ENCODE measurements around the gene STEAP1. TPM values are rescaled to one million over a fixed set of nuclear protein-coding genes. Genes with fewer than 3 reads are reported as not detected.

STEAP1 gene
- total RNA-seq, 1 donor from 2014 or later = 6.9 TPM

DNA sequence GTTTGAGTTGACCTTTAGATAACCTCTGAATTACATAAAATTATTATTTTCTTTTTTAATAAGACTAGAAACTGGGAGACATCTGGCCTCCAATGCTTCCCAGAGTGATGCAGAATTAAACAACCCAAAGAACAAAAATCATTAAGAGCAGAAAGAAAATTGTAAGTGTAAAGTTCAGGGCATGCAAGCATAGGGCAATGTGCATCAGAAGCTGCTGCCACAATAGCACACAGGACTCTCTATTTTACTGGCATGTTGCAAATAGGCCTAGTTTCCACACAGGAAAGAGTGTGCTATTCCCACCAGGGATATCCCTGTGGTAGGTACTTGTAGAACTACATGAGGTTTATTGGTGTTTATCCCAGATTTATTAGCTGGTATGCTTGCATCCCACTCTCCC is 36.7 kb downstream of the STEAP1 start:
- TF ChIP-seq, protein P1, sequence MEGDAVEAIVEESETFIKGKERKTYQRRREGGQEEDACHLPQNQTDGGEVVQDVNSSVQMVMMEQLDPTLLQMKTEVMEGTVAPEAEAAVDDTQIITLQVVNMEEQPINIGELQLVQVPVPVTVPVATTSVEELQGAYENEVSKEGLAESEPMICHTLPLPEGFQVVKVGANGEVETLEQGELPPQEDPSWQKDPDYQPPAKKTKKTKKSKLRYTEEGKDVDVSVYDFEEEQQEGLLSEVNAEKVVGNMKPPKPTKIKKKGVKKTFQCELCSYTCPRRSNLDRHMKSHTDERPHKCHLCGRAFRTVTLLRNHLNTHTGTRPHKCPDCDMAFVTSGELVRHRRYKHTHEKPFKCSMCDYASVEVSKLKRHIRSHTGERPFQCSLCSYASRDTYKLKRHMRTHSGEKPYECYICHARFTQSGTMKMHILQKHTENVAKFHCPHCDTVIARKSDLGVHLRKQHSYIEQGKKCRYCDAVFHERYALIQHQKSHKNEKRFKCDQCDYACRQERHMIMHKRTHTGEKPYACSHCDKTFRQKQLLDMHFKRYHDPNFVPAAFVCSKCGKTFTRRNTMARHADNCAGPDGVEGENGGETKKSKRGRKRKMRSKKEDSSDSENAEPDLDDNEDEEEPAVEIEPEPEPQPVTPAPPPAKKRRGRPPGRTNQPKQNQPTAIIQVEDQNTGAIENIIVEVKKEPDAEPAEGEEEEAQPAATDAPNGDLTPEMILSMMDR (IDR thresholded peaks at IDR 0.05; ENCODE audit: insufficient read depth, low read length, poor library complexity, severe bottlenecking) = no peak
- Histone ChIP-seq H3K36me3 (ENCODE audit: control insufficient read depth, insufficient read depth, low read length) (no peaks in the 10 kb centered on the region), H3K27me3 (ENCODE audit: control insufficient read depth, insufficient read depth, low read length) (no peaks in the 10 kb centered on the region), H3K4me3 (ENCODE audit: low read depth, low read length) (no peak overlapping the region)
- DNase-seq (ENCODE audit: low read depth) = no peak

DNA sequence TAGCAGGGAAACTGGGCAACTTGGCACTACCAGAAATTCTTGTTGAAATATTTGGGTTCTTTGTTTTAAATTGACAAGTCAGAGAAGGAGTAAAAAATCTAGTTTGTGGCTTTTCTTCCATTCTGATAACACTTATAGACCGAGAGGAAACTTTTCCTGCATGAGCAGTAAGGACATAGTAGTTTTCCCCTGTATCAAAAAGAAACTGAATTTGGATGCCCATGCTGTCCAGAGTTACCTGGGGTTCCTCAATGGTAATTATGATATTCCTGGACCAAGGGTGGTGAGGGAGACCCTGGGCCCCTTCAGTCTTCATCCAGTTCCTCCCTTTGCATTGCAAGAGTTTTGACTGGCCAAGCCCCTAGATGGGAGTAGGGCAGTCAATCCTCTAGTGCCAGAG is 37.4 kb downstream of the STEAP1 start:
- H3K36me3 ChIP-seq (ENCODE audit: control insufficient read depth, insufficient read depth, low read length) = no peaks in the 10 kb centered on the region
- TF ChIP-seq, protein P1 (IDR thresholded peaks at IDR 0.05; ENCODE audit: insufficient read depth, low read length, poor library complexity, severe bottlenecking) = no peak
- no peak for DNase-seq (ENCODE audit: low read depth)
- H3K27me3 ChIP-seq (ENCODE audit: control insufficient read depth, insufficient read depth, low read length) = no peaks in the 10 kb centered on the region
- H3K4me3 ChIP-seq (ENCODE audit: low read depth, low read length) = no peak overlapping the region

DNA sequence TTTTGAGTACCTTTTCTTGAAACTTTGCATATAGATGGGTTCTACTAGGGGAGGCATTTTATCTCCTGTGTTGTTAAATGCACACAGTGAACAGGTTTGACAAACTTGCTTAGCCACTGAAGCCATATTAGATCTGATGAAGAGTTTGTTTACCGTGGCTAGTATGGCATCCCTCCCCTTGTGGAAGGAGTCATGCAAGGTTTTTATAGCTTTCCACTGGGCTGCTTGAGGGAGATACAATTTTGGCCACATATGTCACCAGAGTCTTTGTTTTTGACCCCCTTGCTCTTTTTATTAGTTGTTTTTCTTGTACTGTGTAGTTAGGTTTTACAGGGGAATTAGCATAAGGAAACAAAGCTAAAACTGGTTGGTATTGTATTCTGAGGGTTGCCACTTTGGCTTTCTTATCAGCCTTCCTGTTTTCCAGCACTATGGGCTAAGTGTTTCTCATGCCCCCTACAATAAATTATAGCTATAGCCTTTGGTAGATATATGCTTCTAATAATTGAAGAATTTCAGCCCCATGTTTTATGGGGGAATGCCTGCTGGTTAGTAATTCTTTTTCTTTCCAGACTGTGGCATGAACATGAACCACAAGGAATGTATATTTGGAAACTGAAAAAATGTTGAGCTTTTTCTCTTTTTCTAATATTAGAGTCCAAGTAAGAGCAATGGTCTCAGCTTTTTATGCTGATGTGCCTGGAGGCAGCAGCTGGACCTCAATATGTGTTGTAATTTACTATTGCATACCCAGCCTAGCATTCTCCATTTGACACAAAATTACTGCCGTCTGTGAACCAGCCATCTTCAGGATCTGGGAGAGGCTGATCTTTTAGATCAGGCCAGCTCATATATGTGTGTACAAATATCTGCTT is 38.8 kb downstream of the STEAP1 start:
- H3K27me3 ChIP-seq (ENCODE audit: control insufficient read depth, insufficient read depth, low read length) = no peaks in the 10 kb centered on the region
- TF ChIP-seq, protein P1 (IDR thresholded peaks at IDR 0.05; ENCODE audit: insufficient read depth, low read length, poor library complexity, severe bottlenecking) = no peak
- H3K36me3 ChIP-seq (ENCODE audit: control insufficient read depth, insufficient read depth, low read length) = no peaks in the 10 kb centered on the region
- no peak for DNase-seq (ENCODE audit: low read depth)
- H3K4me3 ChIP-seq (ENCODE audit: low read depth, low read length) = no peak overlapping the region

DNA sequence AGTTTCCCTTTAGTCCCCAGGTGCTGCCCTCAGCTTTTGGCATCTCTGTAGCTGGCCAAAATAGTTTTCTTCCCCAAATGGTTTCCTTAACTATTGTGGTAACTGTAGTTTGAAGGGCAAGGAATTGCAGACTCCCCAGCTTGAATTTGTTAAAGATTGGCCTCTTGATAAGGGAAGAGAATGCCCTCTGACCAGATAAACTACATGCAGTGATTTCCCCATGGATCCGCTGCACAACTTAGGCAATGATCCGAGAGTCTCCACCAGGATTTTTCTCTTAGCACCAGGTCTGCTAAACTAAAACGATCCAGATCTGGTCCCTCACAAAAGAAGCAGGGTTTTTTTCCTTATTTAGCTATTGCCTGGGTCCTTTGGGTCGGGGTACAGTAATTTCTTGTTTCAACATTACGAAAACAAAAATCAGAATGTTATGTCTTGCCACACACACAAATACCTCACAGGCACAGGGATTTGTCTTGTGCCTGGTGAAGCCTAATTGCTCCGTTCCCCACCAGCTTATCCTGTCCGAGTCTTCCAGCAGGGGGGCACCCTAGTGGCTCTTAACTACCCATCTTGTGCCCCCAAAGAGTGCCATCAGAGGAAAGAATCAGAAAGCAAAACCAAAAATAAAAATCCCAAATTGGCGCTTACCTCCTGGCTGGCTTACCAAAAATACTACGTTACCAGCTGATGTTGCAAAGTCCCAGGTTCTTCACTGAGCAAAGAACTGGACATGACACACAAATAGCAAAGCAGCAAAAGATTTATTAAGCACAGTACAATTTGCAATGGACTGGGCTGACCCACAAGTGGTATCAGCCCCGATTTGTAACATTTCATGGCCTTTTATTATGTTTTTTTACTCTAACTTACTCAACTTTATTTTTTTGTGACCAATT is 40.9 kb downstream of the STEAP1 start:
- H3K27me3 ChIP-seq (ENCODE audit: control insufficient read depth, insufficient read depth, low read length) = no peaks in the 10 kb centered on the region
- TF ChIP-seq, protein P1 (IDR thresholded peaks at IDR 0.05; ENCODE audit: insufficient read depth, low read length, poor library complexity, severe bottlenecking) = no peak
- no peak for DNase-seq (ENCODE audit: low read depth)

DNA sequence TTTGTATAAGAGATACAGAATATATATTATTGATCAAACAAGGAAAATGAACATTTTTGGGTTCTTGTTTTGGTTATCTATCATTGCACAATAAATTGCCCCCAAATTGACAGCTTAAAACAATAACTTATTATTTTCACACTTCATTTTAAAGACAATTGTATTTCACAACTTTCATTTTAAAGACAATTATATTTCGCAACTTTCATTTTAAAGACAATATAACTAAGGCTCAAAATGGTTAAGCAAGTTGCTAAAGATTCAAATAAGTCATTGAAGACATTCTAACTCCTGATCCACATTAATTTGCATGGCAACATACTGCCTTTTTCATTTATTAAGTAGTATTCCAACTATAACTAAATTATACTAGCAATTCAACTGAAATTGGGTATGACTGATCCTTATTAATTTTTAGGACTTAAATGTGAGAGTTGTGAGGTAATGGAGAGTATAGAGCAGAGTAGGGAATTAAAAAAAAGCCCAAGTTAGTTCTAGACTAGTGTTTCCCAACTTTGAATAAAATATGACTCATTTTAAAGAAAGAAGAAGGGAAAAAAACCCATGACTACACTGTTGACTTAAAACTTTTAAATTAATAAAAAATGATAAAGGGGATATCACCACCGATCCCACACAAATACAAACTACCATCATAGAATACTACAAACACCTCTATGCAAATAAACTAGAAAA is 47.4 kb downstream of the STEAP1 start:
- no peak for DNase-seq (ENCODE audit: low read depth)
- TF ChIP-seq, protein P1 (IDR thresholded peaks at IDR 0.05; ENCODE audit: insufficient read depth, low read length, poor library complexity, severe bottlenecking) = no peak
- no peaks in the 10 kb centered on the region for H3K27me3 ChIP-seq (ENCODE audit: control insufficient read depth, insufficient read depth, low read length)
- H3K36me3 ChIP-seq (ENCODE audit: control insufficient read depth, insufficient read depth, low read length) = no peaks in the 10 kb centered on the region
- no peak overlapping the region for H3K4me3 ChIP-seq (ENCODE audit: low read depth, low read length)

More for the DNA sequence above, 40.9 kb downstream of the STEAP1 start:
- Histone ChIP-seq H3K4me3 (ENCODE audit: low read depth, low read length) (no peak overlapping the region), H3K36me3 (ENCODE audit: control insufficient read depth, insufficient read depth, low read length) (no peaks in the 10 kb centered on the region)
